CD14-positive monocyte (primary cell): Measurements from ENCODE around the gene KCNB1. TPM values are rescaled to one million over a fixed set of nuclear protein-coding genes. Genes with fewer than 3 reads are reported as not detected.

Experiments used
- DNase-seq, 3 donors: peaks; one replicate each; pipeline ENCODE4 v3.0.0-alpha.2; 2011 to 2022
- H2AFZ ChIP-seq: 2 replicates; pipeline ENCODE4 v1.6.0; 2012; ENCODE audit warnings: mild to moderate bottlenecking, low read depth, low read length, inconsistent platforms; ENCODE audit not compliant: insufficient read depth, poor library complexity, severe bottlenecking
- H3K27ac ChIP-seq, 2 donors: 1 replicate in 1 of 2; 2 replicates in 1 of 2; pipeline ENCODE4 v1.5.1; 2012 to 2013; ENCODE audit warnings: low read length in 2 of 2, control low read depth in 1 of 2, inconsistent platforms in 1 of 2, low read depth in 1 of 2, mild to moderate bottlenecking in 1 of 2
- H3K27me3 ChIP-seq, 2 donors: one replicate each; pipeline versions ENCODE4 v1.6.0 to v1.6.1; 2011 to 2013; ENCODE audit warnings: low read length in 2 of 2; ENCODE audit not compliant: control insufficient read depth in 2 of 2, insufficient read depth in 2 of 2
- H3K36me3 ChIP-seq, 2 donors: replicated peaks in 1 of 2; 1 replicate in 1 of 2; 2 replicates in 1 of 2; pipeline versions ENCODE4 v1.5.1 to v1.6.1; 2012 to 2013; ENCODE audit warnings: low read length in 2 of 2, control low read depth in 1 of 2, inconsistent platforms in 1 of 2, mild to moderate bottlenecking in 1 of 2; ENCODE audit not compliant: insufficient read depth in 2 of 2, control insufficient read depth in 1 of 2
- H3K4me1 ChIP-seq, 2 donors: 1 replicate in 1 of 2; 2 replicates in 1 of 2; pipeline versions ENCODE4 v1.5.1 to v1.6.1; 2012 to 2013; ENCODE audit warnings: low read length in 2 of 2, control low read depth in 1 of 2, inconsistent platforms in 1 of 2, mild to moderate bottlenecking in 1 of 2, moderate library complexity in 1 of 2; ENCODE audit not compliant: insufficient read depth in 2 of 2, control insufficient read depth in 1 of 2
- H3K4me2 ChIP-seq: replicated peaks from 2 replicates; pipeline ENCODE3; 2012; ENCODE audit warnings: low read length, moderate library complexity, mild to moderate bottlenecking; ENCODE audit not compliant: poor library complexity, severe bottlenecking; ENCODE audit errors: extremely low read depth
- H3K4me3 ChIP-seq, 3 experiments: fragments of 200-600 bp in 1 of 3; sonication (generic) in 1 of 3; replicated peaks in 1 of 3; 1 replicate in 2 of 3; 2 replicates in 1 of 3; pipeline ENCODE4 v1.5.1; 2011 to 2013; ENCODE audit warnings: low read length in 3 of 3, mild to moderate bottlenecking in 3 of 3, control low read depth in 2 of 3, low read depth in 2 of 3, inconsistent platforms in 1 of 3, moderate library complexity in 1 of 3
- H3K79me2 ChIP-seq: 2 replicates; pipeline ENCODE4 v1.6.0; 2012; ENCODE audit warnings: mild to moderate bottlenecking, control low read depth, inconsistent platforms, low read length, moderate library complexity; ENCODE audit not compliant: insufficient read depth
- H3K9ac ChIP-seq: 2 replicates; pipeline ENCODE4 v1.6.0; 2017; ENCODE audit warnings: low read length, mild to moderate bottlenecking; ENCODE audit not compliant: insufficient read depth, poor library complexity, severe bottlenecking
- H3K9me3 ChIP-seq, 2 donors: replicated peaks in 1 of 2; 1 replicate in 1 of 2; 2 replicates in 1 of 2; pipeline versions ENCODE4 v1.5.1 to v1.6.1; 2012 to 2013; ENCODE audit warnings: low read length in 2 of 2, control low read depth in 1 of 2; ENCODE audit not compliant: control insufficient read depth in 1 of 2, insufficient read depth in 1 of 2
- H4K20me1 ChIP-seq: 2 replicates; pipeline ENCODE4 v1.6.0; 2012; ENCODE audit warnings: mild to moderate bottlenecking, low read length, control low read depth, moderate library complexity; ENCODE audit not compliant: insufficient read depth
- H3K27ac Mint-ChIP-seq, 7 donors: one replicate each; pipeline ENCODE4 v1.8.0; 2020; ENCODE audit warnings: mild to moderate bottlenecking in 7 of 7, mixed read lengths in 7 of 7, moderate library complexity in 6 of 7, inconsistent platforms in 2 of 7
- H3K27me3 Mint-ChIP-seq, 3 donors: one replicate each; pipeline ENCODE4 v1.8.0; 2021 to 2022; ENCODE audit warnings: low read depth in 3 of 3, mild to moderate bottlenecking in 3 of 3, mixed read lengths in 3 of 3, moderate library complexity in 3 of 3, inconsistent platforms in 1 of 3
- H3K36me3 Mint-ChIP-seq, 2 donors: one replicate each; pipeline ENCODE4 v1.8.0; 2020; ENCODE audit warnings: mixed read lengths in 2 of 2, inconsistent platforms in 1 of 2, mild to moderate bottlenecking in 1 of 2
- H3K4me1 Mint-ChIP-seq: one replicate; pipeline ENCODE4 v1.8.0; 2020; ENCODE audit warnings: mild to moderate bottlenecking, mixed read lengths
- H3K4me3 Mint-ChIP-seq, 2 donors: one replicate each; pipeline ENCODE4 v1.8.0; 2020; ENCODE audit warnings: mild to moderate bottlenecking in 2 of 2, mixed read lengths in 2 of 2, moderate library complexity in 1 of 2
- H3K9me3 Mint-ChIP-seq, 7 donors: one replicate each; pipeline ENCODE4 v1.8.0; 2020 to 2022; ENCODE audit warnings: mixed read lengths in 7 of 7, mild to moderate bottlenecking in 6 of 7, moderate library complexity in 6 of 7, inconsistent platforms in 2 of 7
- WGBS: methylation state at CpG from one replicate; pipeline ENCODE4 v1.1.5; 2013; ENCODE audit warnings: missing lambda C conversion rate; ENCODE audit not compliant: insufficient coverage; 5-methylcytosine and 5-hydroxymethylcytosine counted together
- intact Hi-C, 2 donors: fragments of 100-400 bp; cut with micrococcal nuclease; formaldehyde crosslinking; loops; one replicate each; pipeline versions ENCODE4 v1.15.0 to v1.15.1; 2023
- polyA plus RNA-seq, 3 donors: library from polyadenylated mRNA; depleted of rRNA in 1 of 3; unstranded in 2 of 3; stranded (reverse) in 1 of 3; fragments of 300-500 nt in 2 of 3; fragments of >200 nt in 1 of 3; fragmentation: Illumina TruSeq in 2 of 3; gene quantifications; 1 replicate in 2 of 3; 2 replicates in 1 of 3; pipeline ENCODE4 v1.2.3, GENCODE V29; 2012 to 2021
- TF ChIP-seq, protein P1 (sequence below): fragments of 200-600 bp; IDR thresholded peaks from one replicate; pipeline ENCODE4 v1.8.0; 2022; ENCODE audit warnings: antibody characterized with exemption, mild to moderate bottlenecking

The KCNB1 gene
- polyA plus RNA-seq, 3 donors, result not detected

DNA sequence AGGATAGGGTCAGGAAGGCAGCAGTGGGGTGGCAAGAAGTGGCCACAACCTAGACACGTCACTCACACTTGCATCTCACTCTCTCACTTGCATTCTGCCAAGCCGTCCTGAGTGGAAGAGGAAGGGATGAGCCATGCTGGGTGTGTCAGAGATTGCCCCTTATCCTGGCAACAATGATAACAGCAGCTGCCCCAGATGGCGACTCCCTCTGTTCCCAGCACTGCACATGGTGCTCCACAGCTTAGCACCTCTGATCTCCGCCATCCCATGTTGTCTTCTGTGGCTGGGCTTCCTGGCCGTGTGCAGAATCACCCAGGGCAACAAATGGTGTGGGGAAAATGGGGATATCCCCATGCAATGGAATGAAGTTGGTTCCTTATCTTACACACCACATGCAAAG, 11.1 kb downstream of the KCNB1 start:
- Histone ChIP-seq H3K27ac (no peak overlapping the region), H3K4me1 (no peaks in the 10 kb centered on the region), H3K9me3 (no peaks in the 10 kb centered on the region), H3K27me3 (peaks cover under 1 to 12% of the 10 kb centered on the region in 2 donors), H3K36me3 (no peaks in the 10 kb centered on the region), H4K20me1 (no peaks in the 10 kb centered on the region), H3K9ac (no peak overlapping the region), H3K79me2 (no peaks in the 10 kb centered on the region), H3K4me3 (no peak overlapping the region), H2AFZ (no peak overlapping the region), H3K4me2 (no peak overlapping the region)
- Mint-ChIP-seq H3K27ac (no peak overlapping the region), H3K27me3 (peaks cover 14 to 24% (median 20%) of the 10 kb centered on the region in 3 donors), H3K4me3 (no peak overlapping the region), H3K4me1 (no peaks in the 10 kb centered on the region), H3K36me3 (no peaks in the 10 kb centered on the region), H3K9me3 (no peaks in the 10 kb centered on the region)
- no CpG with 5 or more reads among the region's 5 CpGs for WGBS
- DNase-seq, result no peak
- TF ChIP-seq, protein P1, sequence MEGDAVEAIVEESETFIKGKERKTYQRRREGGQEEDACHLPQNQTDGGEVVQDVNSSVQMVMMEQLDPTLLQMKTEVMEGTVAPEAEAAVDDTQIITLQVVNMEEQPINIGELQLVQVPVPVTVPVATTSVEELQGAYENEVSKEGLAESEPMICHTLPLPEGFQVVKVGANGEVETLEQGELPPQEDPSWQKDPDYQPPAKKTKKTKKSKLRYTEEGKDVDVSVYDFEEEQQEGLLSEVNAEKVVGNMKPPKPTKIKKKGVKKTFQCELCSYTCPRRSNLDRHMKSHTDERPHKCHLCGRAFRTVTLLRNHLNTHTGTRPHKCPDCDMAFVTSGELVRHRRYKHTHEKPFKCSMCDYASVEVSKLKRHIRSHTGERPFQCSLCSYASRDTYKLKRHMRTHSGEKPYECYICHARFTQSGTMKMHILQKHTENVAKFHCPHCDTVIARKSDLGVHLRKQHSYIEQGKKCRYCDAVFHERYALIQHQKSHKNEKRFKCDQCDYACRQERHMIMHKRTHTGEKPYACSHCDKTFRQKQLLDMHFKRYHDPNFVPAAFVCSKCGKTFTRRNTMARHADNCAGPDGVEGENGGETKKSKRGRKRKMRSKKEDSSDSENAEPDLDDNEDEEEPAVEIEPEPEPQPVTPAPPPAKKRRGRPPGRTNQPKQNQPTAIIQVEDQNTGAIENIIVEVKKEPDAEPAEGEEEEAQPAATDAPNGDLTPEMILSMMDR, result no peak
- intact Hi-C loops, result no loop called here

- no peak for DNase-seq
- H3K27me3 Mint-ChIP-seq, result peaks cover 14 to 24% (median 19%) of the 10 kb centered on the region in 3 donors
- intact Hi-C loops, result no loop called here
Measured at GRCh38 chr20:49470922-49471321, 11.5 kb downstream of the KCNB1 start.

More at GRCh38 chr20:49470922-49471321, 11.5 kb downstream of the KCNB1 start:
- Histone ChIP-seq H3K79me2 (no peaks in the 10 kb centered on the region), H2AFZ (no peak overlapping the region), H3K4me3 (no peak overlapping the region), H3K27me3 (peaks cover 0 to 12% of the 10 kb centered on the region in 2 donors), H3K27ac (no peak overlapping the region), H3K4me2 (no peak overlapping the region), H4K20me1 (no peaks in the 10 kb centered on the region), H3K36me3 (no peaks in the 10 kb centered on the region), H3K4me1 (no peaks in the 10 kb centered on the region), H3K9ac (no peak overlapping the region), H3K9me3 (no peaks in the 10 kb centered on the region)
- Mint-ChIP-seq H3K4me1 (no peaks in the 10 kb centered on the region), H3K9me3 (no peaks in the 10 kb centered on the region), H3K4me3 (no peak overlapping the region), H3K27ac (no peak overlapping the region), H3K36me3 (no peaks in the 10 kb centered on the region)
- WGBS, result 75% methylated on average over 3 of the region's 6 CpGs
- TF ChIP-seq, protein P1, result no peak
